K562 (cell line): ENCODE data around the gene COLQ. TPM values are rescaled to one million over a fixed set of nuclear protein-coding genes. Genes with fewer than 3 reads are reported as not detected.

Experiments used
- CBFA2T2 ChIP-seq: fragments of 450-650 bp; conservative IDR thresholded peaks from 2 replicates; pipeline ENCODE4 v1.6.1; 2017; ENCODE audit warnings: mild to moderate bottlenecking
- FIP1L1 ChIP-seq: fragments of 200-400 bp; formaldehyde crosslinking; IDR thresholded peaks from 2 replicates; pipeline ENCODE4 v1.6.1; 2018; ENCODE audit warnings: mild to moderate bottlenecking, low read depth, low read length; ENCODE audit not compliant: poor library complexity, severe bottlenecking
- HMG20A ChIP-seq: fragments of 450-650 bp; formaldehyde crosslinking; conservative IDR thresholded peaks from 2 replicates; pipeline ENCODE4 v1.4.0; 2020; ENCODE audit warnings: mild to moderate bottlenecking, mixed read lengths
- ILK ChIP-seq: fragments of 450-650 bp; IDR thresholded peaks from 2 replicates; pipeline ENCODE4 v1.6.1; 2016; ENCODE audit warnings: missing genetic modification characterization, low read depth, mild to moderate bottlenecking, missing compliant biosample characterization, moderate library complexity, borderline replicate concordance
- KDM2B ChIP-seq: fragments of 250-450 bp; sonication (Bioruptor Pico); IDR thresholded peaks from 2 replicates; pipeline ENCODE4 v1.8.0; 2021; ENCODE audit warnings: mild to moderate bottlenecking, moderate library complexity
- NCOA2 ChIP-seq, 2 experiments: fragments of 450-650 bp; IDR thresholded peaks; 2 replicates each; pipeline ENCODE4 v1.6.1; 2018; ENCODE audit warnings: mild to moderate bottlenecking in 2 of 2, moderate library complexity in 1 of 2; ENCODE audit not compliant: partially characterized antibody in 2 of 2
- NFRKB ChIP-seq: fragments of 450-650 bp; IDR thresholded peaks from 2 replicates; pipeline ENCODE4 v1.6.1; 2016; ENCODE audit warnings: low read depth
- NR2C1 ChIP-seq, 2 experiments: fragments of 450-650 bp; IDR thresholded peaks; 2 replicates each; pipeline ENCODE4 v1.6.1; 2017; ENCODE audit warnings: mild to moderate bottlenecking in 2 of 2, antibody characterized with exemption in 1 of 2, inconsistent platforms in 1 of 2, missing compliant biosample characterization in 1 of 2, missing genetic modification characterization in 1 of 2
- PHF20 ChIP-seq: fragments of 450-650 bp; IDR thresholded peaks from 2 replicates; pipeline ENCODE4 v1.6.1; 2018; ENCODE audit not compliant: partially characterized antibody
- PTTG1 ChIP-seq: fragments of 450-650 bp; IDR thresholded peaks from 2 replicates; pipeline ENCODE4 v1.6.1; 2016; ENCODE audit warnings: low read depth, mild to moderate bottlenecking, missing genetic modification characterization, missing compliant biosample characterization
- RBM15 ChIP-seq: fragments of 200-400 bp; formaldehyde crosslinking; IDR thresholded peaks from 2 replicates; pipeline ENCODE4 v1.6.1; 2018; ENCODE audit warnings: mild to moderate bottlenecking, low read length, moderate library complexity; ENCODE audit not compliant: insufficient read depth
- SMARCA5 ChIP-seq: fragments of 450-650 bp; IDR thresholded peaks from 2 replicates; pipeline ENCODE4 v1.6.1; 2016
- SMARCC2 ChIP-seq: fragments of 450-650 bp; IDR thresholded peaks from 2 replicates; pipeline ENCODE4 v1.6.1; 2017; ENCODE audit warnings: antibody characterized with exemption, moderate library complexity, mild to moderate bottlenecking, low read depth
- ZNF408 ChIP-seq: fragments of 250-450 bp; sonication (Bioruptor Pico); IDR thresholded peaks from 2 replicates; pipeline ENCODE4 v1.4.0; 2020; ENCODE audit warnings: low read depth, mild to moderate bottlenecking, moderate library complexity
- ZNF436 ChIP-seq: fragments of 250-450, 450-650 bp; sonication (Bioruptor Pico); formaldehyde crosslinking; IDR thresholded peaks from 2 replicates; pipeline ENCODE4 v1.7.0; 2020; ENCODE audit warnings: mild to moderate bottlenecking
- ZNF561 ChIP-seq: fragments of 450-650 bp; formaldehyde crosslinking; conservative IDR thresholded peaks from 2 replicates; pipeline ENCODE4 v1.4.0; 2020; ENCODE audit warnings: mild to moderate bottlenecking, moderate library complexity
- ZNF644 ChIP-seq: fragments of 200-800 bp; sonication (Bioruptor generic); IDR thresholded peaks from 2 replicates; pipeline ENCODE4 v1.6.1; 2016; ENCODE audit warnings: low read depth, missing genetic modification characterization, missing compliant biosample characterization
- polyA plus RNA-seq, 8 experiments: library from polyadenylated mRNA; depleted of rRNA in 4 of 8; stranded (reverse) in 5 of 8; unstranded in 3 of 8; fragments of >200 nt; fragmentation: Nextera tagmentation in 2 of 8; fragmentation: Illumina TruSeq in 1 of 8; extraction: Ambion mirVana in 2 of 8; extraction: Trizol in 1 of 8; gene quantifications; 2 replicates each; pipeline versions ENCODE4 v1.2.1 to v1.2.3, GENCODE V29; 2011 to 2014; ENCODE audit warnings: inconsistent platforms in 1 of 8, missing spikeins in 1 of 8
- total RNA-seq, 7 experiments: library from RNA; depleted of rRNA in 6 of 7; stranded (reverse); fragments of >200 nt in 6 of 7; fragmentation: Illumina TruSeq in 2 of 7; extraction: Trizol in 2 of 7; gene quantifications; 2 replicates each; pipeline versions ENCODE4 v1.2.1 to v1.2.3, GENCODE V29; 2011 to 2021; ENCODE audit warnings: low replicate concordance in 1 of 7
- TF ChIP-seq, protein P1 (sequence below): sonication (generic); formaldehyde crosslinking; IDR thresholded peaks from 2 replicates; pipeline ENCODE4 v1.8.1; 2023; ENCODE audit warnings: mild to moderate bottlenecking, missing genetic modification reagents
- TF ChIP-seq, protein P2 (sequence below): fragments of 250-450 bp; sonication (Bioruptor Pico); IDR thresholded peaks from 2 replicates; pipeline ENCODE4 v1.5.0; 2022; ENCODE audit warnings: mild to moderate bottlenecking
- TF ChIP-seq, protein P3 (sequence below), 2 experiments: IDR thresholded peaks in 1 of 2; conservative IDR thresholded peaks in 1 of 2; 2 replicates each; pipeline ENCODE4 v1.6.1; 2016; ENCODE audit warnings: low read depth in 2 of 2, mild to moderate bottlenecking in 1 of 2, missing compliant biosample characterization in 1 of 2, missing genetic modification characterization in 1 of 2, moderate library complexity in 1 of 2
- TF ChIP-seq, protein P4 (sequence below): fragments of 250-450 bp; sonication (Bioruptor Pico); IDR thresholded peaks from 2 replicates; pipeline ENCODE4 v1.6.1; 2021; ENCODE audit warnings: mild to moderate bottlenecking

The COLQ gene
- total and polyA plus RNA-seq, 9 of the 15 experiments (the other 6 are each of a cell fraction or from before 2014, with no cell fraction given), result 0.04 to 0.36 (median 0.27) TPM; not detected in 4

DNA sequence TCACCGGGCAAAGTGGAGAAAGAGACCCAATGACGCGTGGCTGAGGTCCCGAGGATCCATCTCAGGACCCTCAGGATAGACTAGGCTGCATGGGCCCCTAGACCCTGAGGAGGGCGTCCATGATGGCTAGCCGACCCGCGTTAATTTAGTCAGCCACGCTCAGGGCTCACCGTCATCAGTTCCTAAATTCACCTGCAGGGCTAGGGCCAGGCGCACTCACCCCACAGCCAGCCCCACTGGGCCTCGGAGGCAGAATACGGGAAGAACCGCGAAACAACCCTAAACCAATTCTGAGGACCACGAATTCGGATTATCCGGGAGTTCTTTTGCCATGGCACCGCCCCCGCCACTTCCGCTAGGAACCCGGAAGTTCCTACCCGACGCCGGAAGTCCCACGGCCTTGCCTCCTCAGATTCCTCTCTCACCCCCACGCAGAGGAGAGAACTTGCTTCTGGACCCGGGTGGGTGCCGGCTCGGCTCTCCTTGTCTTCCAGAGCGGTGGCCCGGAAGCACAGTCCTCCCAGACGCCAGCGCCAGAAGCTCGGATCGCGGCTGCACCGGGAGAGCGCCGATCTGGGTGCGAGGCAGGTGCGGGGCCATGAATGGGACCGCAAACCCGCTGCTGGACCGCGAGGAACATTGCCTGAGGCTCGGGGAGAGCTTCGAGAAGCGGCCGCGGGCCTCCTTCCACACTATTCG is 94.2 kb downstream of the COLQ start, which contains the start of the genes EAF1 and METTL6 (continued):
- TF ChIP-seq, protein P1, sequence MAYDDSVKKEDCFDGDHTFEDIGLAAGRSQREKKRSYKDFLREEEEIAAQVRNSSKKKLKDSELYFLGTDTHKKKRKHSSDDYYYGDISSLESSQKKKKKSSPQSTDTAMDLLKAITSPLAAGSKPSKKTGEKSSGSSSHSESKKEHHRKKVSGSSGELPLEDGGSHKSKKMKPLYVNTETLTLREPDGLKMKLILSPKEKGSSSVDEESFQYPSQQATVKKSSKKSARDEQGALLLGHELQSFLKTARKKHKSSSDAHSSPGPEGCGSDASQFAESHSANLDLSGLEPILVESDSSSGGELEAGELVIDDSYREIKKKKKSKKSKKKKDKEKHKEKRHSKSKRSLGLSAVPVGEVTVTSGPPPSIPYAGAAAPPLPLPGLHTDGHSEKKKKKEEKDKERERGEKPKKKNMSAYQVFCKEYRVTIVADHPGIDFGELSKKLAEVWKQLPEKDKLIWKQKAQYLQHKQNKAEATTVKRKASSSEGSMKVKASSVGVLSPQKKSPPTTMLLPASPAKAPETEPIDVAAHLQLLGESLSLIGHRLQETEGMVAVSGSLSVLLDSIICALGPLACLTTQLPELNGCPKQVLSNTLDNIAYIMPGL (CRISPR knock-in tag), result 0 out of 2 replicates have a peak, but pooled peaks have one; percentile 52
- TF ChIP-seq, protein P2, sequence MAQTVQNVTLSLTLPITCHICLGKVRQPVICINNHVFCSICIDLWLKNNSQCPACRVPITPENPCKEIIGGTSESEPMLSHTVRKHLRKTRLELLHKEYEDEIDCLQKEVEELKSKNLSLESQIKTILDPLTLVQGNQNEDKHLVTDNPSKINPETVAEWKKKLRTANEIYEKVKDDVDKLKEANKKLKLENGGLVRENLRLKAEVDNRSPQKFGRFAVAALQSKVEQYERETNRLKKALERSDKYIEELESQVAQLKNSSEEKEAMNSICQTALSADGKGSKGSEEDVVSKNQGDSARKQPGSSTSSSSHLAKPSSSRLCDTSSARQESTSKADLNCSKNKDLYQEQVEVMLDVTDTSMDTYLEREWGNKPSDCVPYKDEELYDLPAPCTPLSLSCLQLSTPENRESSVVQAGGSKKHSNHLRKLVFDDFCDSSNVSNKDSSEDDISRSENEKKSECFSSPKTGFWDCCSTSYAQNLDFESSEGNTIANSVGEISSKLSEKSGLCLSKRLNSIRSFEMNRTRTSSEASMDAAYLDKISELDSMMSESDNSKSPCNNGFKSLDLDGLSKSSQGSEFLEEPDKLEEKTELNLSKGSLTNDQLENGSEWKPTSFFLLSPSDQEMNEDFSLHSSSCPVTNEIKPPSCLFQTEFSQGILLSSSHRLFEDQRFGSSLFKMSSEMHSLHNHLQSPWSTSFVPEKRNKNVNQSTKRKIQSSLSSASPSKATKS (CRISPR knock-in tag), result no peak
- no peak for TF ChIP-seq RBM15
- no peak for TF ChIP-seq ZNF561 (CRISPR knock-in tag)
- peak; percentile 70 for TF ChIP-seq NR2C1 (IDR thresholded peaks at IDR 0.05)
- TF ChIP-seq NR2C1 (tag; IDR thresholded peaks at IDR 0.05), result peak; percentile 79
- no peak for TF ChIP-seq FIP1L1
- TF ChIP-seq ZNF436, result no peak
- no peak for TF ChIP-seq NCOA2 (IDR thresholded peaks at IDR 0.05; ENCODE audit: partially characterized antibody in 2 of 2)
- TF ChIP-seq, protein P3, sequence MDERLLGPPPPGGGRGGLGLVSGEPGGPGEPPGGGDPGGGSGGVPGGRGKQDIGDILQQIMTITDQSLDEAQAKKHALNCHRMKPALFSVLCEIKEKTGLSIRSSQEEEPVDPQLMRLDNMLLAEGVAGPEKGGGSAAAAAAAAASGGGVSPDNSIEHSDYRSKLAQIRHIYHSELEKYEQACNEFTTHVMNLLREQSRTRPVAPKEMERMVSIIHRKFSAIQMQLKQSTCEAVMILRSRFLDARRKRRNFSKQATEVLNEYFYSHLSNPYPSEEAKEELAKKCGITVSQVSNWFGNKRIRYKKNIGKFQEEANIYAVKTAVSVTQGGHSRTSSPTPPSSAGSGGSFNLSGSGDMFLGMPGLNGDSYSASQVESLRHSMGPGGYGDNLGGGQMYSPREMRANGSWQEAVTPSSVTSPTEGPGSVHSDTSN (CRISPR knock-in tag; IDR thresholded peaks at IDR 0.05; ENCODE audit: low read depth), result no peak
- TF ChIP-seq, protein P3 (tag; conservative IDR thresholded peaks at IDR 0.05; ENCODE audit: low read depth), result no peak
- peak; percentile 87 for TF ChIP-seq NFRKB
- no peak for TF ChIP-seq CBFA2T2
- no peak for TF ChIP-seq SMARCA5
- no peak for TF ChIP-seq ZNF644 (tag)
- no peak for TF ChIP-seq SMARCC2
- peak; percentile 99 for TF ChIP-seq PHF20
- TF ChIP-seq ILK (tag), result no peak
- TF ChIP-seq ZNF408 (CRISPR knock-in tag), result no peak
- TF ChIP-seq KDM2B (CRISPR knock-in tag), result no peak
- no peak for TF ChIP-seq PTTG1
- TF ChIP-seq, protein P4, sequence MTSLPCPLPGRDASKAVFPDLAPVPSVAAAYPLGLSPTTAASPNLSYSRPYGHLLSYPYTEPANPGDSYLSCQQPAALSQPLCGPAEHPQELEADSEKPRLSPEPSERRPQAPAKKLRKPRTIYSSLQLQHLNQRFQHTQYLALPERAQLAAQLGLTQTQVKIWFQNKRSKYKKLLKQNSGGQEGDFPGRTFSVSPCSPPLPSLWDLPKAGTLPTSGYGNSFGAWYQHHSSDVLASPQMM, result no peak
- no peak for TF ChIP-seq HMG20A (CRISPR knock-in tag)
